DND-41 (cell line): ENCODE measurements around the gene ITGB3BP.

ENCODE experiments used
- CTCF ChIP-seq: IDR thresholded peaks from 2 replicates; pipeline ENCODE4 v1.5.1; 2012; ENCODE audit warnings: borderline replicate concordance, low read length, moderate library complexity, mild to moderate bottlenecking; ENCODE audit not compliant: poor library complexity, severe bottlenecking; ENCODE audit errors: extremely low read depth
- EZH2 ChIP-seq: IDR thresholded peaks from 3 replicates; pipeline ENCODE4 v1.6.1; 2012; ENCODE audit warnings: borderline replicate concordance, low read depth, mild to moderate bottlenecking, moderate library complexity, low read length, inconsistent platforms; ENCODE audit not compliant: severe bottlenecking

- TF ChIP-seq CTCF = no peak
- no peak for TF ChIP-seq EZH2
Measured at GRCh38 chr1:63524201-63524600, 1.2 kb upstream of the ITGB3BP start.
